H1 (cell line): ENCODE results near the gene HDHD5. TPM values are rescaled to one million over a fixed set of nuclear protein-coding genes. Genes with fewer than 3 reads are reported as not detected.

Experiments used
- CTCF ChIA-PET: fragments of 300-600 bp; sonication (Branson Sonifier 250); formaldehyde crosslinking; loops from one replicate; lab custom pipeline; 2021; ENCODE audit not compliant: partially characterized antibody; lab: Charles Lee
- POLR2A ChIA-PET: fragments of 300-600 bp; sonication (Branson Sonifier 250); formaldehyde crosslinking; loops from one replicate; lab custom pipeline; 2021; ENCODE audit warnings: inconsistent platforms; ENCODE audit not compliant: partially characterized antibody; lab: Charles Lee
- DNase-seq, 2 experiments: peaks; one replicate each; pipeline versions ENCODE4 v3.0.0 to v3.0.0-alpha.2; 2010 to 2022; ENCODE audit warnings: low spot score in 2 of 2, low read depth in 1 of 2, mixed read lengths in 1 of 2
- FAIRE-seq: peaks from 2 replicates; lab custom pipeline; 2011; peaks lifted over from hg19 to GRCh38; lab: Jason Lieb, UNC
- H2AFZ ChIP-seq: 2 replicates; pipeline ENCODE4 v1.8.1; 2012; ENCODE audit warnings: low read length, inconsistent platforms
- H2AK5ac ChIP-seq: 2 replicates; pipeline ENCODE4 v1.6.1; 2013; ENCODE audit warnings: low read depth, low read length
- H2BK120ac ChIP-seq: replicated peaks from 2 replicates; pipeline ENCODE3; 2013; ENCODE audit warnings: low read depth, low read length, inconsistent platforms
- H2BK12ac ChIP-seq: 2 replicates; pipeline ENCODE4 v1.6.1; 2013; ENCODE audit warnings: low read depth, low read length
- H2BK15ac ChIP-seq: 2 replicates; pipeline ENCODE4 v1.6.1; 2013; ENCODE audit warnings: low read length
- H2BK20ac ChIP-seq: 2 replicates; pipeline ENCODE4 v1.6.1; 2013; ENCODE audit warnings: low read length
- H2BK5ac ChIP-seq: 2 replicates; pipeline ENCODE4 v1.6.1; 2013; ENCODE audit warnings: low read depth, low read length
- H3K14ac ChIP-seq: 2 replicates; pipeline ENCODE4 v1.6.1; 2013; ENCODE audit warnings: inconsistent platforms; ENCODE audit not compliant: insufficient read length
- H3K18ac ChIP-seq: 2 replicates; pipeline ENCODE4 v1.6.1; 2013; ENCODE audit warnings: low read length; ENCODE audit errors: extremely low read depth
- H3K23ac ChIP-seq: 2 replicates; pipeline ENCODE4 v1.6.1; 2013; ENCODE audit warnings: inconsistent platforms; ENCODE audit not compliant: insufficient read length
- H3K23me2 ChIP-seq: 2 replicates; pipeline ENCODE4 v1.6.1; 2013; ENCODE audit warnings: low read depth, low read length
- H3K27ac ChIP-seq: 2 replicates; pipeline ENCODE4 v1.6.1; 2011; ENCODE audit warnings: low read depth, low read length, inconsistent platforms
- H3K27me3 ChIP-seq, 4 experiments: replicated peaks in 1 of 4; 1 replicate in 1 of 4; 2 replicates in 3 of 4; pipeline versions ENCODE4 v1.6.1 to v1.8.1; 2011 to 2013; ENCODE audit warnings: low read length in 3 of 4, mild to moderate bottlenecking in 3 of 4, inconsistent platforms in 2 of 4, mixed read lengths in 2 of 4, moderate library complexity in 1 of 4; ENCODE audit not compliant: control insufficient read depth in 3 of 4, insufficient read depth in 3 of 4; ENCODE audit errors: extremely low read depth in 1 of 4
- H3K36me3 ChIP-seq, 4 experiments: 2 replicates each; pipeline versions ENCODE4 v1.6.1 to v1.8.1; 2011 to 2013; ENCODE audit warnings: mild to moderate bottlenecking in 4 of 4, low read length in 3 of 4, moderate library complexity in 2 of 4, control low read depth in 1 of 4, inconsistent platforms in 1 of 4; ENCODE audit not compliant: insufficient read depth in 4 of 4, control insufficient read depth in 2 of 4
- H3K4ac ChIP-seq: replicated peaks from 2 replicates; pipeline ENCODE3; 2013; ENCODE audit warnings: low read length, low read depth, mixed read lengths, inconsistent platforms; ENCODE audit not compliant: insufficient read length
- H3K4me1 ChIP-seq, 4 experiments: replicated peaks in 1 of 4; 1 replicate in 1 of 4; 2 replicates in 3 of 4; pipeline versions ENCODE4 v1.6.1 to v1.8.1; 2011 to 2013; ENCODE audit warnings: low read length in 3 of 4, inconsistent platforms in 2 of 4, mixed read lengths in 1 of 4; ENCODE audit not compliant: insufficient read depth in 4 of 4, control insufficient read depth in 3 of 4
- H3K4me2 ChIP-seq, 2 experiments: 2 replicates each; pipeline versions ENCODE4 v1.6.1 to v1.8.1; 2011 to 2013; ENCODE audit warnings: low read depth in 2 of 2, low read length in 2 of 2, control low read depth in 1 of 2, inconsistent platforms in 1 of 2, mild to moderate bottlenecking in 1 of 2; ENCODE audit not compliant: insufficient read depth in 1 of 2
- H3K4me3 ChIP-seq, 4 experiments: fragments of 200-600, 300-600 bp in 1 of 4; sonication (generic), shearing (Covaris generic), sonication (Bioruptor Twin) in 1 of 4; 2 replicates each; pipeline versions ENCODE4 v1.5.1 to v1.8.1; 2011 to 2016; ENCODE audit warnings: low read length in 4 of 4, low read depth in 3 of 4, control low read depth in 2 of 4, inconsistent platforms in 2 of 4, mild to moderate bottlenecking in 2 of 4, mixed read lengths in 1 of 4, moderate library complexity in 1 of 4; ENCODE audit not compliant: insufficient read depth in 2 of 4; ENCODE audit errors: extremely low read depth in 1 of 4
- H3K56ac ChIP-seq: replicated peaks from 2 replicates; pipeline ENCODE3; 2013; ENCODE audit warnings: low read depth, mild to moderate bottlenecking, mixed read lengths, low read length, inconsistent platforms; ENCODE audit not compliant: insufficient read length
- H3K79me1 ChIP-seq: 2 replicates; pipeline ENCODE4 v1.6.1; 2013; ENCODE audit warnings: low read depth, low read length, control low read depth
- H3K79me2 ChIP-seq, 2 experiments: 2 replicates each; pipeline versions ENCODE4 v1.6.1 to v1.8.1; 2012 to 2013; ENCODE audit warnings: low read length in 2 of 2, mild to moderate bottlenecking in 2 of 2, inconsistent platforms in 1 of 2; ENCODE audit not compliant: insufficient read depth in 2 of 2, control insufficient read depth in 1 of 2
- H3K9ac ChIP-seq, 4 experiments: replicated peaks in 1 of 4; 1 replicate in 1 of 4; 2 replicates in 3 of 4; pipeline versions ENCODE4 v1.6.1 to v1.8.1; 2011 to 2013; ENCODE audit warnings: low read depth in 3 of 4, low read length in 3 of 4, control low read depth in 2 of 4, mild to moderate bottlenecking in 2 of 4, moderate library complexity in 2 of 4, inconsistent platforms in 1 of 4; ENCODE audit errors: extremely low read depth in 1 of 4
- H3K9me3 ChIP-seq, 2 experiments: 2 replicates each; pipeline versions ENCODE4 v1.6.1 to v1.8.1; 2012 to 2013; ENCODE audit warnings: mild to moderate bottlenecking in 2 of 2, moderate library complexity in 2 of 2, control low read depth in 1 of 2, inconsistent platforms in 1 of 2, low read depth in 1 of 2, low read length in 1 of 2, mixed read lengths in 1 of 2; ENCODE audit not compliant: insufficient read depth in 2 of 2
- H4K20me1 ChIP-seq, 2 experiments: replicated peaks in 1 of 2; 2 replicates each; pipeline versions ENCODE3 to v1.8.1; 2011 to 2013; ENCODE audit warnings: inconsistent platforms in 2 of 2, low read length in 2 of 2, mild to moderate bottlenecking in 1 of 2; ENCODE audit not compliant: insufficient read depth in 2 of 2, control insufficient read depth in 1 of 2
- H4K5ac ChIP-seq: 2 replicates; pipeline ENCODE4 v1.6.1; 2013; ENCODE audit warnings: low read length, low read depth, mixed read lengths, inconsistent platforms; ENCODE audit not compliant: insufficient read length
- H4K8ac ChIP-seq: 2 replicates; pipeline ENCODE4 v1.8.0; 2013; ENCODE audit warnings: mild to moderate bottlenecking, moderate library complexity, low read length, inconsistent platforms; ENCODE audit not compliant: insufficient read depth; ENCODE audit errors: extremely low read depth
- H4K91ac ChIP-seq: replicated peaks from 2 replicates; pipeline ENCODE3; 2013; ENCODE audit warnings: low read length, mixed read lengths, inconsistent platforms; ENCODE audit not compliant: insufficient read length
- TBP ChIP-seq: IDR thresholded peaks from 2 replicates; pipeline ENCODE4 v1.6.1; 2011; ENCODE audit warnings: low read depth, low read length, improper control_type of control experiment
- WGBS, 2 experiments: shearing (Covaris generic) in 1 of 2; methylation state at CpG; one replicate each; pipeline versions ENCODE4 v1.1.6 to v1.1.7; 2013 to 2015; ENCODE audit warnings: low lambda C conversion rate in 2 of 2, mixed read lengths in 2 of 2, inconsistent platforms in 1 of 2, low coverage in 1 of 2, missing lambda C conversion rate in 1 of 2; ENCODE audit not compliant: insufficient replicate concordance in 2 of 2, insufficient coverage in 1 of 2, insufficient read length in 1 of 2; ENCODE audit errors: extremely low coverage in 1 of 2, missing lambda C conversion rate in 1 of 2; 5-methylcytosine and 5-hydroxymethylcytosine counted together
- polyA plus RNA-seq, 7 experiments: library from polyadenylated mRNA; depleted of rRNA in 3 of 7; stranded (reverse) in 5 of 7; unstranded in 2 of 7; fragments of >200 nt in 5 of 7; fragments of 200-250 nt in 2 of 7; gene quantifications; 1 replicate in 5 of 7; 2 replicates in 1 of 7; 4 replicates in 1 of 7; pipeline versions ENCODE4 v1.2.1 to v1.2.3, GENCODE V29; 2011 to 2013; ENCODE audit warnings: missing spikeins in 2 of 7, mixed read lengths in 2 of 7
- total RNA-seq: library from RNA; stranded (reverse); fragmentation: NEBNext Ultra II Directional; extraction: Animal tissue kit (Norgen Biotek cat#: 25700); gene quantifications from 2 replicates; pipeline ENCODE4 v1.2.1, GENCODE V29; 2021

The HDHD5 gene
- total and polyA plus RNA-seq, 2 of the 8 experiments (the other 6 are each of a cell fraction or from before 2014, with no cell fraction given): 68.3 to 123 TPM

GRCh38 chr22:17167486-17167885 lies 8.4 kb upstream of the HDHD5 start:
- ChIA-PET CTCF (interaction anchor here (1.1 to 8.7 kb wide), 5 partner anchors 8 to 151 kb away, joined by 3 to 94 read pairs (median 4); partner anchors contain the start of genes ADA2 and HDHD5), POLR2A (no interaction called here)
- H3K4me1 ChIP-seq: peaks cover 0 to 6% (median 4%) of the 10 kb centered on the region in 4 experiments; a peak in 5 of 7 replicates
- no peak overlapping the region for H2AFZ ChIP-seq
- H3K4ac ChIP-seq: no peak overlapping the region
- no peak overlapping the region for H3K27ac ChIP-seq
- H3K9ac ChIP-seq: no peak overlapping the region
- H3K79me2 ChIP-seq: no peaks in the 10 kb centered on the region
- no peak overlapping the region for H2BK15ac ChIP-seq
- FAIRE-seq: no peak
- no peaks in the 10 kb centered on the region for H4K20me1 ChIP-seq
- H3K56ac ChIP-seq: no peak overlapping the region
- H3K9me3 ChIP-seq: no peaks in the 10 kb centered on the region
- no peak overlapping the region for H2BK20ac ChIP-seq
- no peak overlapping the region for H4K91ac ChIP-seq
- no peak overlapping the region for H3K18ac ChIP-seq
- no peak for TF ChIP-seq TBP
- TF ChIP-seq, all 59 proteins: peak for 0
- H3K14ac ChIP-seq: no peak overlapping the region
- H2BK12ac ChIP-seq: peak overlapping the region; percentile 44; the same call in 1 of the 2 replicates
- H3K36me3 ChIP-seq: no peaks in the 10 kb centered on the region
- no peaks in the 10 kb centered on the region for H3K27me3 ChIP-seq
- no peak overlapping the region for H4K8ac ChIP-seq
- H3K23ac ChIP-seq: no peak overlapping the region
- no peak overlapping the region for H3K4me3 ChIP-seq
- no peaks in the 10 kb centered on the region for H3K79me1 ChIP-seq
- WGBS, 2 experiments: 91% methylated on average over 7 of the region's 7 CpGs; no CpG with 5 or more reads in 1 of the 2 experiments
- no peak overlapping the region for H2BK5ac ChIP-seq
- no peak overlapping the region for H2AK5ac ChIP-seq
- no peak overlapping the region for H2BK120ac ChIP-seq
- no peak overlapping the region for H4K5ac ChIP-seq
- peaks cover 2% of the 10 kb centered on the region; the same call in 1 of the 2 replicates for H3K23me2 ChIP-seq
- no peak overlapping the region for H3K4me2 ChIP-seq
- no peak for DNase-seq
